NCI-H526 (cell line): ENCODE measurements around the gene CSNK1G2.

Experiments used
- DNase-seq, 2 experiments: peaks; one replicate each; lab custom pipeline; 2025; lab: John Stamatoyannopoulos, UW

The CSNK1G2 gene

DNA sequence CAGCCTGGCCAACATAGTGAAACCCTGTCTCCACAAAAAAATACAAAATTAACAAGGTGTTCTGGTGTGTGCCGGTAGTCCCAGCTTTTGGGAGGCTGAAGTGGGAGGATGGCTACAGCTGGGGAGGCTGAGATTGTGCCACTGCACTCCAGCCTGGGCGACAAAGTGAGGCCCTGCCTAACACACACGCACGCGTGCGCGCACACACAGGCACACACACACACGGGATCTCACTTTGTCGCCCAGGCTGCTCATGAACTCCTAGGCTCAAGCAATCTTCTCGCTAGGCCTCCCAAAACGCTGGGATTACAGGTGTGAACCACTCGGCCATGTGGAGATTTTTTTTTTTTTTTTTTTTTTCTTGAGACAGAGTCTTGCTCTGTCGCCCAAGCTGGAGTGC lies 77.8 kb downstream of the CSNK1G2 start:
- DNase-seq: no peak

- DNase-seq: no peak
These were observed 80.6 kb downstream of the CSNK1G2 start for GRCh38 chr19:2021453-2022140.

DNA sequence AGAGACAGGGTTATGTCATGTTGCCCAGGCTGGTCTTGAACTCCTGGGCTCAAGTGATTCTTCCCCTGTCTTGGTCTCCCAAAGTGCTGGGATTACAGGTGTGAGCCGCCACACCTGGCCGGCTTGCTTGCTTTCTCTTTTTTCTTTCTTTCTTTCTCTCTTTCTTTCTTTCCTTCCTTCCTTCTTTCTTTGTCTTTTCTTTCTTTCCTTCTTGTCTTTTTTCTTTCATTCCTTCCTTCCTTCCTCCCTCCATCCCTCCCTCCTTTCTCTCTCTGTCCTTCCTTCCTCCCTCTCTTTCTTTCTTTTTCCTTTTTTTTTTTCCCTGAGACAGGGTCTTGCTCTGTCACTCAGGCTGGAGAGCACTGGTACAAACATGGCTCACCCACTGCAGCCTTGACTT lies 81.3 kb downstream of the CSNK1G2 start:
- no peak for DNase-seq

GRCh38 chr19:2026770-2027169 lies 85.8 kb downstream of the CSNK1G2 start:
- no peak for DNase-seq

- DNase-seq: no peak
These were observed 86.4 kb downstream of the CSNK1G2 start for GRCh38 chr19:2027361-2027760.
